HL-60 (cell line): ENCODE results near the gene GGACT.

Experiments used
- CTCF ChIP-seq: IDR thresholded peaks from one replicate; pipeline ENCODE4 v1.5.1; 2011; ENCODE audit warnings: low read length, control low read depth, inconsistent platforms; ENCODE audit not compliant: insufficient read depth
- GABPA ChIP-seq: IDR thresholded peaks from 2 replicates; pipeline ENCODE4 v1.6.1; 2012; ENCODE audit warnings: low read depth
- POLR2AphosphoS5 ChIP-seq: IDR thresholded peaks from 2 replicates; pipeline ENCODE4 v1.6.1; 2012; ENCODE audit warnings: low read depth
- REST ChIP-seq: IDR thresholded peaks from 2 replicates; pipeline ENCODE4 v1.6.1; 2012; ENCODE audit warnings: low read depth; ENCODE audit not compliant: insufficient replicate concordance
- SPI1 ChIP-seq: IDR thresholded peaks from 2 replicates; pipeline ENCODE4 v1.6.1; 2012; ENCODE audit warnings: low read depth, mild to moderate bottlenecking, borderline replicate concordance

- no peak for TF ChIP-seq CTCF
- TF ChIP-seq POLR2AphosphoS5 = no peak
- no peak for TF ChIP-seq REST
- no peak for TF ChIP-seq GABPA
- no peak for TF ChIP-seq SPI1
These were observed 60.2 kb downstream of the GGACT start for GRCh38 chr13:100528353-100528752.
